ENCODE measurements around the gene LMO7.
A peak's percentile ranks its signal among the peaks of the same experiment; 100 is the strongest.

Gene LMO7

DNA sequence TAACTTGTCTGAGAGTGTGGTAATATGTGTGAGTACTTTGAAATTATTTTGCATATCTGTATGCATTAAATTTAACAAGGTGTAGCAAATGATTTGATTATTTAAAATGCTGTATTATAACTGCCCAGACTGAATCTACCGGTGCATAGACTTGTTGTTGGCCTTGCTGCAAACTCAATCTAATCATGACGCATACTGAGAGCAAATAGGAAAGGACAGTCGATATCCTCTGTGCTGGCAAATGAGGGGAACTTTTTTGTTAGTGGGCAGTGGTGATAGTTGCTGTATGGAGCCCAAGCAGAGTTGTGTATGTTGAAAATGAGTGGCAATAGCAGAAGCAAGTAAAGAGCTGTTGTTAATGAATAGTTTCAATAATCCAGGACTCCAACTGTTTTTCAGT lies 127.4 kb downstream of the LMO7 start:
- TF ChIP-seq, protein P1, sequence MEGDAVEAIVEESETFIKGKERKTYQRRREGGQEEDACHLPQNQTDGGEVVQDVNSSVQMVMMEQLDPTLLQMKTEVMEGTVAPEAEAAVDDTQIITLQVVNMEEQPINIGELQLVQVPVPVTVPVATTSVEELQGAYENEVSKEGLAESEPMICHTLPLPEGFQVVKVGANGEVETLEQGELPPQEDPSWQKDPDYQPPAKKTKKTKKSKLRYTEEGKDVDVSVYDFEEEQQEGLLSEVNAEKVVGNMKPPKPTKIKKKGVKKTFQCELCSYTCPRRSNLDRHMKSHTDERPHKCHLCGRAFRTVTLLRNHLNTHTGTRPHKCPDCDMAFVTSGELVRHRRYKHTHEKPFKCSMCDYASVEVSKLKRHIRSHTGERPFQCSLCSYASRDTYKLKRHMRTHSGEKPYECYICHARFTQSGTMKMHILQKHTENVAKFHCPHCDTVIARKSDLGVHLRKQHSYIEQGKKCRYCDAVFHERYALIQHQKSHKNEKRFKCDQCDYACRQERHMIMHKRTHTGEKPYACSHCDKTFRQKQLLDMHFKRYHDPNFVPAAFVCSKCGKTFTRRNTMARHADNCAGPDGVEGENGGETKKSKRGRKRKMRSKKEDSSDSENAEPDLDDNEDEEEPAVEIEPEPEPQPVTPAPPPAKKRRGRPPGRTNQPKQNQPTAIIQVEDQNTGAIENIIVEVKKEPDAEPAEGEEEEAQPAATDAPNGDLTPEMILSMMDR (conservative IDR thresholded peaks at IDR 0.05), result no peak
- peak overlapping the region; percentile 80 for H3K27ac ChIP-seq

DNA sequence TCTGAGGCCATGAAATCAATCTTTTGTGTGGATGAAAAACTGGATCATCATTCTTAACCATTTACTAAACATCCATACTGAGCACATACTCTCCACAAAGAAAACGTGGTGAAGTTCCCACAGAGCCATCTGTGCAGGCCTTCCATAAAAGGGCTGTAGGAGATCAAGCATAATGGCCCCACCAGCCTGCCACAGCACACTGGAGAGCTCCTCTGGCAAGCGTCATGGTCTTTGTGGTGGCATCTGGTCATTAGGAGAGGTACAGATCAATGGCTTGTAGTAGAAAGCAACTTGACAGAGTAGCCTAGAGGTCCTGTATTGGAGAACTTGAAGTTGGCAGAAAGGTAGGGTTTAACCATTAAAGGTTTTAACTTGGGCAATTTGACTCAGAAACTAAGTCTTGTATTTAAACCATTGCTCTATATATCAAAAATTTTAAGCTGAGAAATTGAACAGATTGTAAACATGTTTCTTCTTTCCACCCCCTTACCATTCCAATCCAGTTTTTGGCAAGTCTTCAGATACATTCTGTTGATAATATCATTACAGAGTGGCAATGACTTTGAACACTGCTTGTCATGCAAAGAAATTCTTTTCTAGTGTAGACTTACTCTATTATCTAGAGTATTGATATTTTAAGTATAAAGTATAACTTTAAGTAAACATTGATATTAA lies 128.3 kb downstream of the LMO7 start:
- peak overlapping the region; percentile 80 for H3K27ac ChIP-seq
- TF ChIP-seq, protein P1 (conservative IDR thresholded peaks at IDR 0.05), result no peak

DNA sequence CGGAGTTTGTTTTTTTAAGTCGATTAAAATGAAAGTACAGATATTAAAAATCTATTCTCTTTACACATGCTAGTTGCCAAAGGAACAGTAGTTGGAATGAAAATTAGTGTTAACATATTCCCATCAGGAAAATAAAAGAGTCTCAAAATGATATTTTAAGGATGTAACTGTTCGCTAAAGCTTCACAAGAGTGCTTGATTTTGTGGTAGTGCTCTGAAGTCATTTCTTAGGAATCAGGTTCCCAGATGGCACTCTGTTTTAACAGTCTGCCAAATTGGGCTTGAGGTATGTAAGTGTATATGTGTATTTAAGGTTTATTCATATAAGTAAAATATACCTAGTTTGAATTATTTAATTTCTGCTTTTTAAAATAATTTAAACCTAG lies 128.8 kb downstream of the LMO7 start:
- TF ChIP-seq, protein P1 (conservative IDR thresholded peaks at IDR 0.05), result no peak
- no peak overlapping the region for H3K27ac ChIP-seq

DNA sequence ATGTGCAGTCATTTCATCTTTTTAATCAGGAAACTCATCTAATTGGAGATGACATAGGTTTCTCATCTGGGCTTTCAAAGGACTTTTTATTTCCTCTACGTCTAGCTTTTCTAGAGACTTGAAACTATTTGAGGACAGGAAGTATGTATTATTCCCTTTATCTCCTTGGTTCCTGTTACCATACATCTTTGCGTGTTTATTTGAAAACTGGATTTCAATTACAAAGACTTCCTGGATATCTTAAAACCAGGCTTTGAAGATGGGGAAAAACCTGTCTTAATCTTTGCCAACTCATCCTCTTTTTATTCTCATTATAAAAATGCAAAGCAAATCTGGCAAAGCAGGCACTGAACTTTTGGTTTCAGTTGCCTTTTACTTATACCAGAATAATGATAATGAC lies 130.5 kb downstream of the LMO7 start:
- H3K27ac ChIP-seq, result no peak overlapping the region
- TF ChIP-seq, protein P1 (conservative IDR thresholded peaks at IDR 0.05), result no peak

DNA sequence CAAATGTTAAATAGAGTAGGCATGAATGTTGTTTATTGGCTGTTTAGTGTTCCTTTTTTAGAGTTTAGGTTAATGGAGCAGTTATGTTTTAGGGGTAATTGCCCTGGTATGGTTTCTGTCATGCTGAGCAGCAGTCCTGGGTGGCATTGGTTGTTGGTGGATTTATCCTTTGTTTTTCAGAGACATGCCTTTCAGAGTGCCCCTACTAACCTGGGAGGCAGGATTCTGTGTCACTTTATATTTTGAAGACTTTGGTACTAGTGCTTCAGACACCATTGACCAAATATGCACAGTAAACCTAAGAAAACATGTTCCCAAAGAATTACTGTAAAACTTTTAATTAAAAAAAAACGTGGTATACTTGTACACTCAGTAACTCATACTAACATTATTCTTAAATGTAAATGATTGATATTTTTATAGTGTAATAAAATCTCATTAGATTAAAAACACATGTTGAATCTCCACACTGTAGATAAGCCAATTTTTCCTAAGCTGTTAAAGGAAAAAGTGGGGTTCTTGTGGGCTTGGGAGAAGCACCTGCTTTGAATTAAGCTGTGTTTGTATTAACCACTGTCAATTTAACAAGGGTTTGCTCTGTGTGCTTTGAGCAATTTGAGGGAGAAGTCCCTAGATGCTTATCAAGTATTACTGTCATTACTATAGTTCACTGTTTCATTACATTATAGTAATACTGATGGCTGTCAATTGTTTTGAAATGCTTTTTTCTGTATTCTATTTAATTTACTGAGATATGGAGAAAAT lies 133.2 kb downstream of the LMO7 start:
- no peak overlapping the region for H3K27ac ChIP-seq
- TF ChIP-seq, protein P1 (conservative IDR thresholded peaks at IDR 0.05), result no peak

DNA sequence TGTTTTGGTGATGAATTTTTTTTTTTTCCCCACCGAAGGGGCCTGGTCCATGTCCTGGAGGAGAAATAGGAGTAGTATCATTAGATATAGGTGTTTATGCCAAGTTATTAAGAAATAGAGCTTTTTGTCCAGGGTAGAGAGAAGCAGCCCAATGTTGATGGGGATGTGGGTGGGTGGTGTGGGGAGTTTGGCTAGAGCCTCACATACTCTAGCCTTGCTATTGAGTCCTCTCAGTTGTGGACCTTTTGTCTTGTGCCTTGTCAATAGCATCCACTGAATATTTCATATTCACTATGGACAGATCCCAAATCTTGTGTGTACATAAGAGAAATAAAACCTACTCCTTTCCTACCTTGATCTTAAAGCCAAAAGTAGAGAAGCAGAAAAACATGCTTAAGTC lies 134.0 kb downstream of the LMO7 start:
- H3K27ac ChIP-seq, result no peak overlapping the region
- TF ChIP-seq, protein P1 (conservative IDR thresholded peaks at IDR 0.05), result no peak

DNA sequence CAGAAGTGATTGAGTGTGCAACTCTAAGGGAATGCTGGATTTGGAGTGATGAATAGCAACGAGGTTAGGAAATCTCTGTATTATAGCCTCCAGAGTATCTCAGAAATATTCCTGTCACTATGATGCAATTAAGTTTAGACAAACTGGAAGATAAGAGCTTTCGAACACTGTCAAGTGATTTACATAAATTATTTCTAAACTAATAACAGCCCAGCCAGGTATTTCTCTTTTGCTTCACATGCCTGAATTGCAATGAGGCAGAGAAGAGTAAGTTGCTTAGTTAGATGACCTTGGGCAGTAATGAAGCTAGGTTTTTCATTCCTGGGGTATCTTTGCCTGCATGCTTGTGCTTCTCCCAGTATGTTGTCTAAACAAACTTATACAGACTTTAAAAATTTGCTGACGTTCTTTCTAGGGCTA lies 134.5 kb downstream of the LMO7 start:
- H3K27ac ChIP-seq, result no peak overlapping the region
- TF ChIP-seq, protein P1 (conservative IDR thresholded peaks at IDR 0.05), result no peak
